Transverse colon (tissue), 4 donors: ENCODE measurements around the gene STRBP. TPM values are rescaled to one million over a fixed set of nuclear protein-coding genes. Genes with fewer than 3 reads are reported as not detected.

Source experiments
- DNase-seq: peaks from one replicate; pipeline ENCODE4 v3.0.0-alpha.2; 2019
- H3K27ac ChIP-seq, 4 donors: fragments of 200-600 bp; sonication (generic); 2 replicates each; pipeline ENCODE4 v1.5.1; 2016 to 2018; ENCODE audit warnings: inconsistent platforms in 4 of 4
- H3K27me3 ChIP-seq: fragments of 200-600 bp; sonication (generic); 2 replicates; pipeline ENCODE4 v1.5.1; 2017; ENCODE audit warnings: inconsistent platforms
- H3K36me3 ChIP-seq, 4 donors: fragments of 200-600 bp; sonication (generic); 2 replicates each; pipeline ENCODE4 v1.5.1; 2017 to 2019; ENCODE audit warnings: inconsistent platforms in 4 of 4
- H3K4me1 ChIP-seq, 4 donors: fragments of 200-600 bp; sonication (generic); 2 replicates each; pipeline ENCODE4 v1.5.1; 2017 to 2020; ENCODE audit warnings: inconsistent platforms in 4 of 4
- H3K4me3 ChIP-seq, 4 donors: fragments of 200-600 bp; sonication (generic); 1 replicate in 1 of 4; 2 replicates in 3 of 4; pipeline versions ENCODE4 v1.5.1 to v1.6.1; 2017 to 2019; ENCODE audit warnings: inconsistent platforms in 4 of 4
- H3K9me3 ChIP-seq, 2 donors: fragments of 200-600 bp; sonication (generic); 2 replicates each; pipeline ENCODE4 v1.5.1; 2017 to 2019; ENCODE audit warnings: inconsistent platforms in 2 of 2
- CTCF ChIP-seq, 5 experiments: fragments of 200-600 bp in 3 of 5; fragments of 450-650 bp in 2 of 5; sonication (generic) in 3 of 5; IDR thresholded peaks; 1 replicate in 2 of 5; 2 replicates in 3 of 5; pipeline ENCODE4 v1.5.1; 2016 to 2017; ENCODE audit warnings: antibody characterized with exemption in 5 of 5, inconsistent platforms in 3 of 5, mild to moderate bottlenecking in 2 of 5, moderate library complexity in 1 of 5
- EP300 ChIP-seq: sonication (generic); formaldehyde crosslinking; IDR thresholded peaks from one replicate; pipeline ENCODE4 v1.6.1; 2017; ENCODE audit warnings: antibody characterized with exemption, low read depth
- POLR2A ChIP-seq: fragments of 450-650 bp; IDR thresholded peaks from one replicate; pipeline ENCODE4 v1.6.1; 2016; ENCODE audit warnings: antibody characterized with exemption, mild to moderate bottlenecking, moderate library complexity
- POLR2AphosphoS5 ChIP-seq, 3 donors: sonication (generic); formaldehyde crosslinking; IDR thresholded peaks; one replicate each; pipeline ENCODE4 v1.6.1; 2016; ENCODE audit warnings: antibody characterized with exemption in 3 of 3
- WGBS, 2 donors: methylation state at CpG; one replicate each; pipeline ENCODE4 v1.1.5; 2018; ENCODE audit warnings: low coverage in 1 of 2; 5-methylcytosine and 5-hydroxymethylcytosine counted together
- in situ Hi-C, 4 donors: fragments of 200-750 bp; cut with MboI; loops; one replicate each; pipeline versions ENCODE4 v1.15.0 to v1.15.1; 2017; ENCODE audit warnings: low sequenced_read_pairs in 3 of 4, low pct_ligation_motif_present in 1 of 4, low pct_unique_long_range_greater_than_20kb in 1 of 4
- intact Hi-C: fragments of 100-400 bp; cut with DNase I; formaldehyde crosslinking; loops from one replicate; pipeline ENCODE4 v1.15.1; 2023; ENCODE audit warnings: low total_unique reads
- total RNA-seq, 4 donors: library from RNA; depleted of rRNA; stranded (reverse); fragments of >200 nt; gene quantifications; one replicate each; pipeline ENCODE4 v1.1.0, GENCODE V29; 2016

The STRBP gene
- total RNA-seq, 4 donors from 2014 or later = 19.1 to 50.3 (median 43.2) TPM

GRCh38 chr9:123087359-123087888 lies 181.0 kb downstream of the STRBP start:
- 97 to 100% methylated on average over 2 to 4 of the region's 4 CpGs for WGBS, 2 donors
- no peaks in the 10 kb centered on the region for H3K4me1 ChIP-seq
- TF ChIP-seq POLR2A = no peak
- no peak for TF ChIP-seq POLR2AphosphoS5 (IDR thresholded peaks at IDR 0.05)
- no peak for TF ChIP-seq EP300
- no peak for TF ChIP-seq CTCF (IDR thresholded peaks at IDR 0.05)
- no peak overlapping the region for H3K27ac ChIP-seq
- peaks cover 0 to 32% (median 10%) of the 10 kb centered on the region in 4 donors for H3K36me3 ChIP-seq
- DNase-seq = no peak
- in situ Hi-C loops = loop anchor here in 2 of 4 donors (10.0 kb wide), 2 partner anchors 257 to 267 kb away; partner anchors contain the start of gene CRB2 (in 1 of the 2)
- intact Hi-C loops = no loop called here
- H3K27me3 ChIP-seq = no peaks in the 10 kb centered on the region
- H3K9me3 ChIP-seq = no peaks in the 10 kb centered on the region
- H3K4me3 ChIP-seq = no peak overlapping the region

GRCh38 chr9:123085916-123086315 lies 182.5 kb downstream of the STRBP start:
- H3K4me3 ChIP-seq = no peak overlapping the region
- no peaks in the 10 kb centered on the region for H3K9me3 ChIP-seq
- TF ChIP-seq POLR2AphosphoS5 (IDR thresholded peaks at IDR 0.05) = no peak
- TF ChIP-seq POLR2A = no peak
- no peak for TF ChIP-seq CTCF (IDR thresholded peaks at IDR 0.05)
- no peak for TF ChIP-seq EP300
- 57 to 65% methylated on average over 2 of the region's 2 CpGs for WGBS, 2 donors
- peaks cover 0 to 23% (median 8%) of the 10 kb centered on the region in 4 donors for H3K36me3 ChIP-seq
- no peaks in the 10 kb centered on the region for H3K4me1 ChIP-seq
- intact Hi-C loops = no loop called here
- H3K27ac ChIP-seq = no peak overlapping the region
- DNase-seq = no peak
- in situ Hi-C loops = loop anchor here in 2 of 4 donors (10.0 kb wide), 2 partner anchors 259 to 269 kb away; partner anchors contain the start of gene CRB2 (in 1 of the 2)
- no peaks in the 10 kb centered on the region for H3K27me3 ChIP-seq

- Histone ChIP-seq H3K4me3 (no peak overlapping the region), H3K27ac (no peak overlapping the region), H3K9me3 (no peaks in the 10 kb centered on the region), H3K4me1 (no peaks in the 10 kb centered on the region), H3K27me3 (no peaks in the 10 kb centered on the region), H3K36me3 (peaks cover 0 to 18% (median 7%) of the 10 kb centered on the region in 4 donors)
- intact Hi-C loops = no loop called here
- 100% methylated on average over 1 of the region's 1 CpG; no CpG with 5 or more reads in 1 of the 2 donors for WGBS, 2 donors
- TF ChIP-seq EP300 = no peak
- no peak for TF ChIP-seq POLR2AphosphoS5 (IDR thresholded peaks at IDR 0.05)
- no peak for TF ChIP-seq CTCF (IDR thresholded peaks at IDR 0.05)
- TF ChIP-seq POLR2A = no peak
- in situ Hi-C loops = loop anchor here in 3 of 4 donors (5.0 to 10.0 kb wide), 3 partner anchors 261 to 271 kb away; partner anchors contain the start of gene CRB2 (in 1 of the 3)
- DNase-seq = no peak
These were observed 184.1 kb downstream of the STRBP start for GRCh38 chr9:123084256-123084655.

GRCh38 chr9:123083680-123084079 lies 184.7 kb downstream of the STRBP start:
- TF ChIP-seq POLR2A = no peak
- TF ChIP-seq POLR2AphosphoS5 (IDR thresholded peaks at IDR 0.05) = no peak
- no peak for TF ChIP-seq EP300
- no peak for TF ChIP-seq CTCF (IDR thresholded peaks at IDR 0.05)
- Histone ChIP-seq H3K36me3 (peaks cover 0 to 18% (median 6%) of the 10 kb centered on the region in 4 donors), H3K4me3 (no peak overlapping the region), H3K9me3 (no peaks in the 10 kb centered on the region), H3K4me1 (no peaks in the 10 kb centered on the region), H3K27me3 (no peaks in the 10 kb centered on the region), H3K27ac (no peak overlapping the region)
- no peak for DNase-seq
- in situ Hi-C loops (loop anchor here in 3 of 4 donors (5.0 to 10.0 kb wide), 3 partner anchors 261 to 271 kb away; partner anchors contain the start of gene CRB2 (in 1 of the 3)), intact Hi-C loops (no loop called here)
- 57 to 67% methylated on average over 6 of the region's 6 CpGs for whole genome bisulfite sequencing, 2 donors
